ENCODE measurements around the gene CCDC78. TPM values are rescaled to one million over a fixed set of nuclear protein-coding genes. Genes with fewer than 3 reads are reported as not detected.

The CCDC78 gene
- total and polyA plus RNA-seq, 2 of the 4 experiments (the other 2 are of a cell fraction) = 0.54 to 4.6 TPM

GRCh38 chr16:720447-720989, 5.7 kb downstream of the CCDC78 start (continued):
- TF ChIP-seq USF2 (IDR thresholded peaks at IDR 0.05; ENCODE audit: low read depth, low read length) = no peak

GRCh38 chr16:719815-720446, 6.3 kb downstream of the CCDC78 start:
- Histone ChIP-seq H4K5ac (ENCODE audit: low read depth, low read length) (peak overlapping the region; percentile 8; the same call in 1 of the 2 replicates), H2BK15ac (ENCODE audit: low read depth, low read length) (no peak overlapping the region), H3K9ac (ENCODE audit: low read depth, low read length) (peak overlapping the region; percentile 79; the same call in 1 of the 2 replicates), H3K27me3 (ENCODE audit: control insufficient read depth, insufficient read depth, low read length) (no peaks in the 10 kb centered on the region), H4K20me1 (ENCODE audit: insufficient read depth, low read length) (peaks cover 7% of the 10 kb centered on the region), H3K79me1 (ENCODE audit: low read depth in 1 of 2, low read length in 2 of 2) (peaks cover 13 to 23% of the 10 kb centered on the region in 2 experiments), H3K4me1 (ENCODE audit: control insufficient read depth, insufficient read depth, low read length) (peaks cover 17% of the 10 kb centered on the region), H2BK120ac (ENCODE audit: low read depth, low read length) (no peak overlapping the region), H3K56ac (ENCODE audit: extremely low read depth, insufficient read depth, low read length) (no peak overlapping the region), H4K8ac (ENCODE audit: low read depth in 2 of 2, low read length in 2 of 2) (peak overlapping the region in 1 of 2 experiments; percentile 94; a peak in 2 of 4 replicates), H2AK9ac (replicated peaks; ENCODE audit: low read depth, low read length, poor library complexity) (peak overlapping the region; percentile 92), H3K4ac (ENCODE audit: low read depth, low read length) (peak overlapping the region; percentile 83), H2BK5ac (ENCODE audit: low read depth, low read length, poor library complexity, severe bottlenecking) (peak overlapping the region; percentile 93), H3K4me2 (ENCODE audit: low read depth, low read length) (peak overlapping the region; percentile 68), H3K14ac (replicated peaks; ENCODE audit: low read depth, low read length) (no peak overlapping the region), H3K23ac (ENCODE audit: low read depth, low read length) (peak overlapping the region; percentile 28; the same call in 1 of the 2 replicates), H3K9me3 (ENCODE audit: control insufficient read depth, insufficient read depth, low read length) (no peaks in the 10 kb centered on the region), H3K36me3 (ENCODE audit: control insufficient read depth, insufficient read depth, low read length) (peaks cover 1% of the 10 kb centered on the region; the same call in 1 of the 2 replicates), H3K18ac (ENCODE audit: low read depth, low read length) (no peak overlapping the region), H4K91ac (ENCODE audit: insufficient read depth, low read depth, low read length) (no peak overlapping the region), H2BK20ac (ENCODE audit: low read depth, low read length) (no peak overlapping the region), H2AK5ac (ENCODE audit: low read depth, low read length) (peak overlapping the region; percentile 25), H3K27ac (ENCODE audit: insufficient read depth, low read length) (peak overlapping the region; percentile 16), H3K9me1 (ENCODE audit: insufficient read depth, low read length) (no peaks in the 10 kb centered on the region), H2AFZ (replicated peaks; ENCODE audit: low read length, poor library complexity) (peak overlapping the region; percentile 96), H3K4me3 (ENCODE audit: insufficient read depth, low read depth, low read length) (peak overlapping the region; percentile 98)
- no TSS peak for BruUV-seq (replicated peaks)
- in situ Hi-C loops (cut with MboI; ENCODE audit: low sequenced_read_pairs) (loop anchor here (25.0 kb wide), 1 partner anchor 342 kb away; the partner anchor contains the start of gene SSTR5), intact Hi-C loops (cut with micrococcal nuclease) (no loop called here), dilution Hi-C loops (cut with HindIII; ENCODE audit: low sequenced_read_pairs, unreplicated experiment) (no loop called here)
- no peak for ATAC-seq (ENCODE audit: low read depth)
- TF ChIP-seq CTCF (conservative IDR thresholded peaks at IDR 0.05; ENCODE audit: low read depth, low read length) = peak; percentile 23
- no peak for TF ChIP-seq ELK1 (IDR thresholded peaks at IDR 0.05; ENCODE audit: borderline replicate concordance, low read depth, low read length)
- WGBS, 2 experiments (ENCODE audit: extremely low coverage in 2 of 2, insufficient read length in 1 of 2) = 10% methylated on average over 2 of the region's 16 CpGs; no CpG with 5 or more reads in 1 of the 2 experiments
- ChIA-PET POLR2A (ENCODE audit: unreplicated experiment) (interaction anchor here (0.5 kb wide), 1 partner anchor 10 kb away, joined by 4 read pairs; no protein-coding TSS in a partner anchor), CTCF (interaction anchor here (0.6 kb wide), 1 partner anchor 8 kb away, joined by 3 read pairs; no protein-coding TSS in a partner anchor)
- no peak for DNase-seq

Measured in IMR-90 (cell line).